Measurements from ENCODE around the gene FAM78A.

- TF ChIP-seq POLR2A (IDR thresholded peaks at IDR 0.05), result no peak
- no peak for TF ChIP-seq CTCF (IDR thresholded peaks at IDR 0.05)
Measured at GRCh38 chr9:131299961-131300347, 23.6 kb upstream of the FAM78A start.
